CD4-positive, alpha-beta T cell treated with Interleukin-2 at 100 ng/mL for 4 hours (primary cell): ENCODE measurements around the gene L1CAM.

Experiments
- DNase-seq: peaks from one replicate; pipeline ENCODE4 v3.0.0-alpha.2; 2020; ENCODE audit warnings: low spot score

L1CAM gene

GRCh38 chrX:153925387-153925738, 39.4 kb upstream of the L1CAM start:
- DNase-seq = peak; percentile 20

- DNase-seq = peak; percentile 44
Measured at GRCh38 chrX:153924149-153924861, 38.3 kb upstream of the L1CAM start.

- no peak for DNase-seq
Measured at GRCh38 chrX:153922932-153923857, 37.2 kb upstream of the L1CAM start.

GRCh38 chrX:153921511-153922446, 35.8 kb upstream of the L1CAM start:
- DNase-seq = peak; percentile 16

GRCh38 chrX:153921070-153921469, 35.1 kb upstream of the L1CAM start:
- no peak for DNase-seq

- no peak for DNase-seq
Measured at GRCh38 chrX:153920546-153920945, 34.6 kb upstream of the L1CAM start.

GRCh38 chrX:153919281-153919680, 33.3 kb upstream of the L1CAM start:
- no peak for DNase-seq

GRCh38 chrX:153917869-153918268, 31.9 kb upstream of the L1CAM start:
- no peak for DNase-seq

- DNase-seq = no peak
Measured at GRCh38 chrX:153913701-153914100, 27.7 kb upstream of the L1CAM start.

- DNase-seq = no peak
Measured at GRCh38 chrX:153913211-153913610, 27.2 kb upstream of the L1CAM start.

GRCh38 chrX:153911798-153912197, 25.8 kb upstream of the L1CAM start:
- DNase-seq = no peak

- no peak for DNase-seq
Measured at GRCh38 chrX:153910446-153910845, 24.5 kb upstream of the L1CAM start.

GRCh38 chrX:153909980-153910360, 24.0 kb upstream of the L1CAM start:
- DNase-seq = no peak

GRCh38 chrX:153909024-153909979, 23.3 kb upstream of the L1CAM start:
- no peak for DNase-seq

- no peak for DNase-seq
Measured at GRCh38 chrX:153908219-153908860, 22.4 kb upstream of the L1CAM start.

- DNase-seq = no peak
Measured at GRCh38 chrX:153907456-153907855, 21.5 kb upstream of the L1CAM start.

GRCh38 chrX:153906126-153906917, 20.3 kb upstream of the L1CAM start:
- no peak for DNase-seq

- no peak for DNase-seq
Measured at GRCh38 chrX:153905481-153906095, 19.6 kb upstream of the L1CAM start.
